Medulla oblongata (tissue), 1 donor: ENCODE results near the gene NUP50.
A peak's percentile ranks its signal among the peaks of the same experiment; 100 is the strongest.
"Not testable (repeated sequence)": the region's sequence is repeated elsewhere in the genome, so short reads cannot be mapped to it uniquely, and the experiment has no call there.

Experiments
- DNase-seq: peaks from one replicate; pipeline ENCODE4 v3.0.0-alpha.2; 2015; ENCODE audit errors: extremely low spot score

Gene NUP50

DNA sequence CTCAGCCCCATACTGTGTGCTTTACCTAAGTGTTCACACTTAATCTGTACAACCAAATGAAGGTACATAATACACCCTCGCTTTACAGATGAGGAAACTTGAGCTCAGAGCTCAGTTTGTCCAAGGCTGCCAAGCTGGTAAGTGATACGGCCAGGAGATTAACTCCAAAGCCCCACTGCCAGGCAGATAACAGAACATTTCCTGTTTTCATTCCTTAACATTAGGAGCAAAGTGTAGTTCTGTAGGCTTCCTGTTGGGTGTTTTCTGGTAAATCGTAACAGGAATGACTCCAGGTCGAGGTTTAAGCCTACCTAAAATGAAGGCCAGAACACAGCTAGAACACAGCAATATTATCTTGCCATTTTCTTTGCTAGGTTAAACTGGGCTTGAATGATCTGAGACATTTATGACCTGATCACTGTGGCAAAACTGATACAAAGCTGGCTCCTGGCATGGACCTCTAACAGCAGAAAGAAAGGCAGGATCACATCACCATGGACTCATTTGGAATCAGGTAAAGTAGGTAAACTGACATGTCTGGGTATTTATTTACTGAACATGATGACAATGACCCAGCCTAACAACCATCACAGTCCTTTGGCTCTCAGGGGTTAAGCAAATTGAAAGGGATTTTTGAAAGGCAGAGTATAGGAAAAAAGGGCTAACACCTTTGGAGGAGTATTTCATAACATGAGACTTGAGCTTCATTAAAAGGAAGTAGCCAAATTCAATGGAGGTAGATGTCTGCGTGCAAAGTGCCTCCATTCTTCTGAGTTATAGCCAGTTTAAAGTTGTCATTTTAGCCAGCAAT, 3.9 kb upstream of the NUP50 start:
- DNase-seq: no peak

DNA sequence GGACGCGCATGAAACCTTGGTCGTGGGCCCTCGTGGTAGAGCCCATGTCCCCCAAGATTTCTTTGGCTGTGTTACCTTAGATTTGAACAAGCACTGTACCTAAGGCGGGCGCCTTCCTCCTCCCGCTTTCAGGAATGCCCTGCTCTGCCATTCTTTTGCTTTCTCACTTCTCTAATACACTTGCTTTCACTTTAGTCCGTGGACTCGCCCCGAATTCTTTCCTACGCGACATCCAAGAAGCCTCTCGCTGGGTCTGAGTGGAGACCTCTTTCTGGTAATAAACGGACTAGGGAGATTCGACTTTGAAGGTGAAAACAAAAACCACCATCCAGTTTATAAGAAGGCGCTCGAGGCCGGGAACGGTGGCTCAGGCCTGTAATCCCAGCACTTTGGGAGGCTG, 1.2 kb upstream of the NUP50 start:
- no peak for DNase-seq

DNA sequence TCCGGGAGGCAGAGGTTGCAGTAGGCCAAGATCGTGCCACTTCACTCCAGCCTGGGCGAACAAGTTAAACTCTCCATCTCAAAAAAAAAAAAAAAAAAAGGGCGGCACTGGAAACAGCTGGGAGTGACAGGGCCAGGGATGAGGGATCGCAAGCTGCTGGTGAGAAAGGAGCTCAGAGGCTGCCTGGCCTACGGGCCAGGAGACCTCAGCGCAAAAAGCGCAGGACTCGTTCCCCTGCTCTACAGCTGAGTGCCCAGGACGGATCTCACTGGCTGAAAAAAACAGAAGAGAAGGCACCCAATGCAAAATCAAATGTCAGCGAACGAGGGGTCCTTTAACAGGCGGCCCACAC, 650 bp upstream of the NUP50 start:
- peak; percentile 12 for DNase-seq

DNA sequence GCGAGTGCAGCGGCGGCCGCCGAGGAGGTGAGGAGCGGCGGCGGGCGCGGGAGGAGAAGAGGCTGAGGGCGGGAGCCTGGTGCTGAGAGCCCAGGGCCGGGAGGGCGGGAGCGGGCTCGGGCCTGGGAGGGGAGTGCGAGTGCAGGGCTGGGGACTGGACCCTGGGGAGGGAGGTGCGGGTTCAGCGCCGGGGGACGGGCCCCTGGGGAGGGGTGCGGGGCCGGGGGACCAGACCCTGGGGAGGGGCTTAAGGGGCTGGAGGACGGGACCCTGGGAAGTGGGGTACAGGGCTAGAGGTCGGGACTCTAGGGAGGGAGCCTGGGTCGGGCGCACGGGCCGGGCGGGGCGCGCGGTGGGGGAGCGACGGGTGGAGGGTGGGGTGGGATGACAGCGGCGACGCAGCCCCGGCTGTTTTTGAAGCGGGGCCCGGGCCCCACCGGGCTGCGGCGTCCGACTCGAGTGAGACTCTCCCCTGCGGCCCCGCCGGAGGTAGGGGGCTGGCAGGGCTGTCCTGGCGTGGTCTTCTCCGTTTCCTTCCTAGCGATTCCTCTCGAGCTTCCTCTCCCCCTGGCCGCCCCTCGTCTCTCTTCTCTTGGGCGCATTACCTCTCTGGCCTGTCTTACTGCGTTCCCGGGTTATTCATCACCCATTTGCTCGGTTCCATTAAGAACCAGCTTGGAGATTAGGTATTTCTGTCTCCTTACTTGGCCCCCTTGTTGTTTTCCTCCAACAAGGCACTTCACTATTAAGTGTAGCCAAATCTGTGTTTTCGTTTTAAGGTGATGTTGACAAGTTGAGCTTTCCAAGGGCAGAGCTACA, 754 bp downstream of the NUP50 start:
- DNase-seq: no peak

DNA sequence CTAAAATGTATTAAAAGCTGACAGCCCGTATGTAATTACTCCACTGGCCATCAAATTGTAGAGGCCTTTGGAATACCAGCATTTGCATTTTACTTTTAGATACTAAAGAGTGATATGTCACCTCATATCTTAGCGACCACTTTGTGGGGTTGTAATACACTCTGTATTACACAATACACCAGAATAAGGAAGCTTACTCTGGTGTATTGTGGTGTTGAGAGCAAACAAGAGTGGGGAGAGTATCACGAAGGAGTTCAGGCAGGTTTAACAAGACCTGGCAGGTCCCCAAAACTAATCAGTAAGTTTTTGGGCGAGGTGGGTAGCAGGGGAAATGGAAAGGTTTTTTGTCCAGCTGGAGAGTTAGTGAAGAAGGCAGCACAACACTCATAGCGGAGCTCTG, 3.2 kb downstream of the NUP50 start:
- DNase-seq: no peak

DNA sequence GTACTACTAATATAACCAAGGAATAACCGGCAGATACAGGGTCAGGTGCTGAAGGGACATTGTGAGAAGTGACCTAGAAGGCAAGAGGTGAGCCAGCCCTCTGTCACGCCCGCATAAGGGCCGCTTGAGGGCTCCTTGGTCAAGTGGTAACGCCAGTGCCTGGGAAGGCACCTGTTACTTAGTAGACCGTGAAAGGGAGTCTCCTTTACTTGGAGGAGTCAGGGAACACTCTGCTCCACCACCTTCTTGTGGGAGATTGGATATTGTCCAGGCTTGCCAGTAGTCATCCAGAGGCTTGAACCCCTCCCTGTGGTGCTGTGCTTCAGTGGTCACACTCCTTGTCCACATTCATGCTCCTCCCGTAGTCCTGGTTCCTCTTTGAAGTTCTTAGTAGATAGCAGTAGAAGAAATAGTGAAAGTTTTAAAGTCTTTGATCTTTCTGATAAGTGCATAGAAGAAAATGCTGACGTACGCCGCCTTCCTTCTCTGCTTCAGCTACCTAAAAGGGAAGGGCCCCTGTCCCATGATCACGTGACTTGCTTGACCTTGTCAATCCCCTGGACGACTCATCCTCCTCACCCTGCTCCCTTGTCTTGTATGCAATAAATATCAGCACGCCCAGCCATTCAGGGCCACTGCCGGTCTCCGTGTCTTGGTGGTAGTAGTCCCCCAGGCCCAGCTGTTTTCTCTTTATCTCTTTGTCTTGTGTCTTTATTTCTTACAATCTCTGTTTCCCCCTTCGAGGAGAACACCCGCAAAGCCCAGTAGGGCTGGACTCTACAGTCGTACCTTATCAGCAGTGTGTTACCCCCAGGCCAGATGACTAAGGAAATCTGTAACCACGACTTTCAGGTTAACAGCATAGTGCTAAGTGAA, 6.1 kb downstream of the NUP50 start:
- DNase-seq: no peak

DNA sequence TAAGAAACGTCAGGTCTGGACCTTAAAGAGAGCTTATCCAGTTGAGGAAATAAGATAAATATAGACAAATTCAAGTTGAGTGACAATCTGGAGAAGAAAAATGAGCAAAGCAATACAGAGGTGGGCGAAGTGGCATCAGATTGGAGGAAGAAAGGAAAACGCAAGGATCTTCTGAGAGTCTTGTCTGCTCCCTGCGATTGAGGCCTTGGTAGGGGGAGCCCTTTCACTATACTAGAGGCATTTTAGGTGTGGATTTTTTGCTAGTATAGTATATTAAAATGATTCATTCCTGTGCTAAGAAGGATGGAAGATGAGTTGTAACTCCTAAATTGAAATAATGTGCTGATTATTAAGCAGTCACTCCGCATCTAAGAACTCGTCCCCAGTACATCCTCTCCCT, 8.1 kb downstream of the NUP50 start:
- DNase-seq: no peak

DNA sequence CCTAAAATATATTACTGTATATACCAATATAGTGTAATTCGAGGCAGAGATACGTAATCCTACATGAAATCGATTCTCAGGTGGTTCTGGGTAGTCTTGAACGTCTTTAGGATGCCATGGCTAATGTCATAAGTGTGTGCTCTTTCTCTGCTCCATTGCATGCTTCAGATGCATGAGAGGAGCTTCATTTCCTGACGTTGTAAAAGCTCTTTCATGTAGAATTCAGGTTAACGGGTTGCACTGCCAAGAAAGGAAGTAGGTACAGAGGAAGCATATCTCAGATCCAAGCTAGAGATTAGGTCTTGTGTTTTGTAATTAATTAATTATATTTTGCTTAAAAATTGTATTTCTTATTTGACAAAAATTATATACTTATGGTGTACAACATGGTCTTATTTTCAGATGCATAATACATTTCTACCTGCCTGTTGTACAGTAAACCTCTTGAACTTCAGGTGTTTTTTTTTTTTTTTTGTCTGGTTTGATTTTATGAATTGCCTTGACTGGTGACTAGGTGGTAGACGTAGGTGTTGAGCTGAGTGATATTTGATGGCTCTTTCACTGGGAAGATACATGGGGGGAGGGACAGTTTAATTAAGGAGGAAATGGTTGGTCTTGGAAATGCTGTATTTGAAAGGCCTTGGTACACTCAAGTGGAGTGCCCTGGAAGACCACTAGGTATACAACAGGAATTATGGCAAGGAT, 9.3 kb downstream of the NUP50 start:
- no peak for DNase-seq

DNA sequence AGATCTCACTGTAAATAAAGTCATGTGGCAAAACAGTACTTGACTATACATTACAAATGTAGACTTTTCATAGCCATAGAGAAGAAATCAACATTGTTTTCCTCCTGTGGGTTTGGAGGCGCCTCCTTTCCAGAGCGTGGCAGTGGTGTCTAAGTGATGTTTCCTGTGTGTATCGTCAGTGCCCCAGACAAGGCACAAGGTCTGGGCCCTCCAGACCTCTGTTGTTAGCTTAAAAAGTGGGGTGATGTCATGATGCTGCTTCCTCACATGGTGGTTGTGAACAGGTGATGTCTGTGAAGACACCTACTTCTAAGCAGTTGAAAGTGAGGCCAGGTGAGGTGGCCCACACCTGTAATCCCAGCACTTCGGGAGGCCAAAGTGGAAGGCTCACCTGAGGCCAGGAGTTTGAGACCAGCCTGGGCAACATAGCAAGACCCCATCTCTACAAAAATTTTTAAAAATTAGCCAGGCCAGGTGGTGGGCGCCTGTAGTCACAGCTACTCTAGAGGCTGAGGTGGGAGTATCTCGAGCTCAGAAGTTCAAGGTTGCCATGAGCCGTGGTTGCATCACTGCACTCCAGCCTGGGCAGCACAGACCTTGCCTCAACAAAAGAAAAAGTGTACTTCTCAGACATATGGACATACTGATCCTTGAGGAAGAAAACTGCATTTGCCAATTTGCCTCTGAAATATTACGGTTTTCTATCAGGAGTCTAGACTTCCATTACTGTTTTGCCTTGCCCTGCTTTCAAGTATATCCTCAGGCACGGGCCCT, 15.7 kb downstream of the NUP50 start:
- no peak for DNase-seq

DNA sequence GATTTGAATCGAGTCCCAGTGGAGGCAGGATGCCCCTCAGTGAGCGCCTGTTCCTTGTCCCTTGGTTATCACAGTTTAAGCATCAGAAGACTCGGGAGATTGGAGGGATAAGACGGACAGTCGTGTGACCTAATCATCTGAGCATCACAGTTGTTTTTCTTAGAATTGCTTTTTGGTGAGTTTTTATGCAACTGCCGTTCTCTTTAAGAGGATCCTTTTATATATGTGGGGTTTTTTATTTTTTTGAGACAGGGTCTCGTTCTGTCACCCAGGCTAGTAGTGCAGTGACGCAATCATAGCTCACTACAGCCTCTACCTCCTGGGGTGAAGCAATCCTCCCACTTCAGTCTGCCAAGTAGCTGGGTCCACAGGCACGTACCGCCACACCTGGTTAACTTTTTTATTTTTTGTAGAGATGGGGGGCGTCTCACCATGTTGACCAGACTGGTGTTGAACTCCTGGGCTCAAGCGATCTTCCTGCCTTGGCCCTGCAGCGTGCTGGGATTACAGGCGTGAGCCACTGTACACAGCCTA, 16.5 kb downstream of the NUP50 start:
- no peak for DNase-seq

DNA sequence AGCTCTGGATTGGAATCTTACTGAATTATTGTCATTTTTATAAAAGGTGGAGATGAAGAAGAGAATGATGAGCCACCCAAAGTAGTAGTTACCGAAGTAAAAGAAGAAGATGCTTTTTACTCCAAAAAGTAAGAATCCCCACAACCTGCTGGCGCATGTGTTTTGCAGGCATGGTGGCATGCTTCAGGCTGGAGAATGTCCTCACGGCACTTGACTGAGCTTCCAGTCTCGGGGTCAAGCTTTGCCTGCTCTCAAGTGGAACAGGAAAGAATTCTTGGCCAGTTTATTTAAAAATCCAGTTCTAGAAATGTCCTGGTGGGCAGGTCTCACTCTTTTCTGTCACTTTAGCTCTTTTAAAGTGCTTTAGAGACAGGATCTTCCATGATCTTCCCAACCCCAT, 17.5 kb downstream of the NUP50 start:
- no peak for DNase-seq

DNA sequence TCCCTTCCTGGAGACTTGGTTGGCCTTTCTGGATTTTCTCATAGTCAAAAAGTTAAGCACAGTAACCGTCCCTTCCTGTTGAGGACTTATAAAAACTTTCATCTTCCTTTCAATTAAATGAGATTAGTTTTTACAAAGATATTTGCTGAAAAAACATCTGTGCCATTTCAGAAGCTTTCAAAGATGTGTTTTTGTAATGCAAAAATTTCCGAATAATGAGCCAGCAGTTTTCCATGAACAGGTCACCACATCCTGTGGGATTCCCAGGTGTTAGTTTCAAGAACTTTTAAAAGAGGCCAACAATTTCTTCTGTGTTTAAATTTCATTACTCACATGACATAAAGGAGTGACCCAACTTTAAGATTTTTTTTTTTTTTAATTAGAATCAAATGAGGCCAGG, 18.0 kb downstream of the NUP50 start:
- DNase-seq: no peak

DNA sequence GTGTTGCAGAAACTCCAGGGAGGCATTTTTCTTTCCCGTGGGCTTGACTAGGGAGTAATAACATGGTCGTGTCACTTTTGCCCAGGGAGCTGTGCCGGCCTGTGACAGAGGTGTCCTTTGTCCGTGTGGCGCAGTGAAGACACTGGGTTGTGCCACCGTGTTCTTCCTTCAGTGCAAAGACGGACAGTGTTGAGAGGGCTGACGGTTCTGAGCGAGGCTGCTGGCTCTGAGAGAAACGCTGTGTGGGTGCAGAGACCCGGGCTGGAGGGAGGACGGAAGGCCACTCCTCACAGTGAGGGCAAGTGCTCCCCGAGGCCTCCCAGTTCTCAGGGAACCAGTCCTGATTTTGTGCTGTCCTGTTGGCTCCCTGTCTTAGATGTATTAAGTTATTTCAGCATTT, 20.2 kb downstream of the NUP50 start:
- no peak for DNase-seq

DNA sequence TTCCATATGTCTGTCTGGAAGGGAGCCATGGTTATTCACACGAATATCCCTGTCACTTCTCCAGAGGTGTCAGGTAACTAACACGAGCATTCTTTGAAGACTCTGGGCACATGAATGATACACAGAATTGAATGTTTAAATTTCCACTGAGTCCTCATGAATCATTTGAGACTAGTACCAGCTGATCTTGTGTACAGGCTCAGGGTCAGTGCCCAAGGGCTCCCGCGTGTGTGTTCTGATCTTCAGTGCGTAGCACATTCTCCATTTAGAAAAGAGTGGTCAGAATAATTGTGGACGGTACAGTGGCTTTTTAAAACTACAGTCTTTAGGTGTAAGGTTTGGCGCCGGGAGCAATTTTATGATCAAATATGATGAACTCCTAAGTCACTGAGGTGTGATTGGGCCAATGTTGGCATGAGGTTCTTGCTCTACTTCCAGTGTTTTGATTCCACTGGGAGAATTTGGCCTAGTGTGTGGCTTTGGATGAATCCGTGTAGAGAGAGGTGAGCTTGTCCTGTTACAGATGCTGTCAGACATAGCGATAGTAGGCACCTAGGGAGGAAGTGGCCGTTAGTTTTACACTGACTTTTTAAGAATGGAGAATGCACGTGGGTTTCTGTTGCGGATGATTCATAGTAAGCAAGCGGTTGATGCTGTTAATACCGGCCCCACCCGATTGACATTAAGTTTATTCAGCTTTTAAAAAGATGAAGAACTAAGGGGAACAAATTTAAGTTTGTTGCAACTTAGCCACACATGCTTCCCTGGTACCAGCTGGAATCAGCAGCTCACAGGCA, 22.2 kb downstream of the NUP50 start:
- no peak for DNase-seq

DNA sequence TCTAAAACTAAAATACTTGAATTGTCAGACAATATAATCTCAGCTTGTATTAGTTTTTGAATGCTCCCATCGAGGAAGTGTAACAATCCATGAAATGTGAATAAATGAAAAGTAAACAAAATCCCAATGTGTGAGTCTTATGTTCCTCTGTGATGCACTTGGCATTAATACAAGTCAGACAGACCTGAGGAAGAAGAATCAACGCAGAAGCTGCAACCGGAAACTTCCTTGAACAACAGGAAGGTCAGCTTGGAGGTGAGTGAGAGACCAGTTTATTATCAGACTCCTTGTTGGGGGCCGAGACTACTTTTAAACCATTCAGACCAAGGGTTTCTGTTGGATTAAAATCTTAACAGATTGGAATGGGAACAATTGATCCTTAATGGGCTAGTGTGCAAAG, 24.2 kb downstream of the NUP50 start:
- no peak for DNase-seq

DNA sequence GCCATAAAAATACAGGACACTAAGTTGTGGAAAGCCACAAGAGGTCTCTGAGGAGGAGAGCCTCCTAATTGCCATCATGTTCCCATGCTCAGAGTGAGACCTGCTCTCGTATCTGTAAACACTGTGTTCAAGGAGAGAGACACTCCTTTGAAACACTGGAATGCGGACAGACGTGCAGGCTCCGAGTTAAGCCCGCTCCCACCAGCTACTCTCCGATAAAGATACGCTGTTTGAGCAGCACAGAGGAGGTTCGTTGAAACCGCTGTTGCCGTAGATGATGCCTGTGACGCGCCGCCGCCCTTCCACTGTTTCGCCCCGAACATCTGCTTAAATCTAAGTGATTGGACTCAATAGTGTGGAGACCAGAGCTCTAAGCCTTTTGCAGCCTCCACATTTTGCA, 25.1 kb downstream of the NUP50 start:
- DNase-seq: no peak

DNA sequence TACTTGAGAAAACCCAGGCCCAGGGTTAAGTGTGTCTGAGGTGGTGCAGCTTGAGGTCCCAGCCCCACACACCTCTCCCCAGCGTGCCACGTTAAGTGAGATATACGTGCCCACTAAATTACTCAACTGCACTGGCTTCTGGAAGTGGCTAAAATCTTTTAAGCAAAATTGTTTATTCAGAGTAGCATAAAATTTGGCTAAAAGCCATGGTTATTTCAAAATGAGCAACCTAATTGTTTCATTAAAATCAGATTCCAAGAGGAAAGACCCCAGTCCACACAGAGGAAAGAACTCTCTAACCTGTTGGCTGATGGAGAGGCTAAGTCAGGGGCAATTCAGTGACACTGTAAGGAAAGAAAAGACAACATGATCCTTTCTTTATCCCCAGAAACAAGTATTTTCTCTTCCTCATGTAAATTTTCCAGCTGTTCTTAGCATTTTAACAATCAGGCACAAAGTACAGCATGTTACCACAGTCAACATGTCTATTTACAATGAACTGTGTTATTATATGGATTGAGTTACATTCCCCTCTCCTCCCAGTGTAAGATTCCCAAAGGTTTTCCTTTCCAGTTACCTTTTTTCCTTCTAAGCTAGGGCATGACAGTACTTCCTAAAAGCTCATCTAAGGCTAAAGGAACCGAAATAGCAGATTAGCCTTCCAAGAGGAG, 26.6 kb downstream of the NUP50 start:
- no peak for DNase-seq

DNA sequence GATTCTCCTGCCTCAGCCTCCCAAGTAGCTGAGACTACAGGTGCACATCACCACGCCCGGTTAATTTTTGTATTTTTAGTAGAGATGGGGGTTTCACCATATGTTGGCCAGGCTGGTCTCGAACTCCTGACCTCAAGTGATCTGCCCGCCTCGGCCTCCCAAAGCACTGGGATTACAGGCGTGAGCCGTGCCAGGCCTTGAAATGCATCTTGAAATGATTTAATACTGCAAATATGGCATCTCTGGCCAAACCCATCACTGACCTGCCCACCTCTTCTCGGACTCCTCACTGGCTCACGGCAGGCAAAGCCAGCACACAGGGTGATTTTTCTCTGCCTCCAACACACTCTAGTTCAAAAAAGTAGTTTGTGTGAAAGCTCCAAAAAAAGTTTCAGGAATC, 28.0 kb downstream of the NUP50 start:
- DNase-seq: not testable (repeated sequence)

DNA sequence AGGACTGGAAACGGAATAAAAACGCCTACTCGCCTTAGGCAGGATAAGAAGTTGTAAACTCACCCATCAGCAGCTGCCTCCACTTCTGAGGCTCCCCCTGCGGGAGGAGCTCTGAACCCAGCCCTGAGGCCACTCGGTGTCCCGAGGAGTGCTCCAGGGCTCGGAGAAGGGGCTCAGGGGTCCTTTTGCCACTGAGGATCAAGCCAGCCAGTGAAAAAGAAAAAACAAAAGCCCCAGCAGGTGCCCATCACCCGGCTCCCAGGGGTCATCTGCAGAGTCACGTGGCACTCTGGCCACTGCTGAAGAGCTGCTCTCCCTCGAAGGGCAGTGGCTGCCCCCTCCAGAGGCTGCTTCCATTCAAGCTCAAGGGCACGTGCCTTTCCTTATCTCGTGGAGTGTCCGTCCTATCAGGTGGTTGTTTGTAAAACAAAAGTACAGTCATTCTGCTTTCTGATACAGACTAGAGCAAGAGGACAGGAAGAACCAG, 29.0 kb downstream of the NUP50 start:
- DNase-seq: no peak
